PC-9 (cell line): Measurements from ENCODE around the gene HMG20A.

Experiments
- EZH2 ChIP-seq: fragments of 200-600 bp; sonication (generic); IDR thresholded peaks from 2 replicates; pipeline ENCODE4 v1.8.0; 2017; ENCODE audit warnings: antibody characterized with exemption, low read depth
- TF ChIP-seq, protein P1 (sequence below): fragments of 200-600 bp; sonication (generic); conservative IDR thresholded peaks from 2 replicates; pipeline ENCODE4 v1.6.1; 2017; ENCODE audit warnings: mixed run types, antibody characterized with exemption, mild to moderate bottlenecking, moderate library complexity

GRCh38 chr15:77454951-77455350, 34.3 kb downstream of the HMG20A start:
- TF ChIP-seq, protein P1, sequence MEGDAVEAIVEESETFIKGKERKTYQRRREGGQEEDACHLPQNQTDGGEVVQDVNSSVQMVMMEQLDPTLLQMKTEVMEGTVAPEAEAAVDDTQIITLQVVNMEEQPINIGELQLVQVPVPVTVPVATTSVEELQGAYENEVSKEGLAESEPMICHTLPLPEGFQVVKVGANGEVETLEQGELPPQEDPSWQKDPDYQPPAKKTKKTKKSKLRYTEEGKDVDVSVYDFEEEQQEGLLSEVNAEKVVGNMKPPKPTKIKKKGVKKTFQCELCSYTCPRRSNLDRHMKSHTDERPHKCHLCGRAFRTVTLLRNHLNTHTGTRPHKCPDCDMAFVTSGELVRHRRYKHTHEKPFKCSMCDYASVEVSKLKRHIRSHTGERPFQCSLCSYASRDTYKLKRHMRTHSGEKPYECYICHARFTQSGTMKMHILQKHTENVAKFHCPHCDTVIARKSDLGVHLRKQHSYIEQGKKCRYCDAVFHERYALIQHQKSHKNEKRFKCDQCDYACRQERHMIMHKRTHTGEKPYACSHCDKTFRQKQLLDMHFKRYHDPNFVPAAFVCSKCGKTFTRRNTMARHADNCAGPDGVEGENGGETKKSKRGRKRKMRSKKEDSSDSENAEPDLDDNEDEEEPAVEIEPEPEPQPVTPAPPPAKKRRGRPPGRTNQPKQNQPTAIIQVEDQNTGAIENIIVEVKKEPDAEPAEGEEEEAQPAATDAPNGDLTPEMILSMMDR, result no peak
- no peak for TF ChIP-seq EZH2
